Activated CD8-positive, alpha-beta memory T cell treated with anti-CD3 and anti-CD28 coated beads for 36 hours (primary cell): Measurements from ENCODE around the gene FAT1. TPM values are rescaled to one million over a fixed set of nuclear protein-coding genes. Genes with fewer than 3 reads are reported as not detected.

Source experiments
- CTCF ChIA-PET: fragments of 350-600 bp; sonication (Branson Sonifier 250); formaldehyde crosslinking; loops from one replicate; lab custom pipeline; 2021; ENCODE audit warnings: antibody characterized with exemption; lab: Charles Lee
- POLR2A ChIA-PET: fragments of 350-600 bp; sonication (Branson Sonifier 250); formaldehyde crosslinking; loops from one replicate; lab custom pipeline; 2021; ENCODE audit warnings: antibody characterized with exemption; lab: Charles Lee
- total RNA-seq, 2 experiments: library from RNA; stranded (reverse); gene quantifications; one replicate each; pipeline ENCODE4 v1.2.3, GENCODE V29; 2021

FAT1 gene
- total RNA-seq, 2 experiments from 2014 or later: not detected

GRCh38 chr4:186634591-186635128 is 89.0 kb downstream of the FAT1 start:
- ChIA-PET CTCF (no interaction called here), POLR2A (no interaction called here)

- CTCF ChIA-PET: no interaction called here
Observed at GRCh38 chr4:186633844-186634243, 89.8 kb downstream of the FAT1 start.

GRCh38 chr4:186630128-186630527 is 93.5 kb downstream of the FAT1 start:
- CTCF ChIA-PET: no interaction called here
- POLR2A ChIA-PET: no interaction called here

More at GRCh38 chr4:186633844-186634243, 89.8 kb downstream of the FAT1 start:
- POLR2A ChIA-PET: no interaction called here

- ChIA-PET POLR2A (no interaction called here), CTCF (no interaction called here)
Observed at GRCh38 chr4:186628058-186628711, 95.5 kb downstream of the FAT1 start.

GRCh38 chr4:186627226-186627865 is 96.3 kb downstream of the FAT1 start:
- POLR2A ChIA-PET: no interaction called here
- CTCF ChIA-PET: no interaction called here

GRCh38 chr4:186624951-186625350 is 98.7 kb downstream of the FAT1 start:
- ChIA-PET POLR2A (no interaction called here), CTCF (no interaction called here)

GRCh38 chr4:186623546-186623945 is 100.1 kb downstream of the FAT1 start:
- CTCF ChIA-PET: no interaction called here

GRCh38 chr4:186622788-186623464 is 100.7 kb downstream of the FAT1 start:
- POLR2A ChIA-PET: no interaction called here
- CTCF ChIA-PET: no interaction called here

More at GRCh38 chr4:186623546-186623945, 100.1 kb downstream of the FAT1 start:
- POLR2A ChIA-PET: no interaction called here

- ChIA-PET POLR2A (no interaction called here), CTCF (no interaction called here)
Observed at GRCh38 chr4:186621959-186622553, 101.6 kb downstream of the FAT1 start.

- CTCF ChIA-PET: no interaction called here
- POLR2A ChIA-PET: no interaction called here
Observed at GRCh38 chr4:186619088-186619487, 104.6 kb downstream of the FAT1 start.

GRCh38 chr4:186617921-186618320 is 105.7 kb downstream of the FAT1 start:
- ChIA-PET POLR2A (no interaction called here), CTCF (no interaction called here)

- POLR2A ChIA-PET: no interaction called here
- CTCF ChIA-PET: no interaction called here
Observed at GRCh38 chr4:186607490-186607889, 116.2 kb downstream of the FAT1 start.

- CTCF ChIA-PET: no interaction called here
- POLR2A ChIA-PET: no interaction called here
Observed at GRCh38 chr4:186606591-186606992, 117.1 kb downstream of the FAT1 start.

- ChIA-PET CTCF (no interaction called here), POLR2A (no interaction called here)
Observed at GRCh38 chr4:186605261-186605865, 118.3 kb downstream of the FAT1 start.

GRCh38 chr4:186604124-186604807 is 119.4 kb downstream of the FAT1 start:
- ChIA-PET CTCF (interaction anchor here (0.5 kb wide), 1 partner anchor 29 kb away, joined by 3 read pairs; no protein-coding TSS in a partner anchor), POLR2A (no interaction called here)

- POLR2A ChIA-PET: no interaction called here
- CTCF ChIA-PET: no interaction called here
Observed at GRCh38 chr4:186602978-186603377, 120.7 kb downstream of the FAT1 start.

- POLR2A ChIA-PET: no interaction called here
- CTCF ChIA-PET: no interaction called here
Observed at GRCh38 chr4:186599483-186599882, 124.2 kb downstream of the FAT1 start.

- ChIA-PET CTCF (no interaction called here), POLR2A (no interaction called here)
Observed at GRCh38 chr4:186598686-186599085, 125.0 kb downstream of the FAT1 start.

- ChIA-PET POLR2A (no interaction called here), CTCF (no interaction called here)
Observed at GRCh38 chr4:186596850-186597390, 126.7 kb downstream of the FAT1 start.
